Keratinocyte (primary cell): ENCODE measurements around the gene ZSCAN5B. TPM values are rescaled to one million over a fixed set of nuclear protein-coding genes. Genes with fewer than 3 reads are reported as not detected.

Source experiments
- DNase-seq: peaks from one replicate; pipeline ENCODE4 v3.0.0-alpha.2; 2011; ENCODE audit warnings: low read depth, missing footprints, low spot score
- FAIRE-seq: peaks from 2 replicates; lab custom pipeline; 2011; peaks lifted over from hg19 to GRCh38; lab: Jason Lieb, UNC
- H2AFZ ChIP-seq: 2 replicates; pipeline ENCODE4 v1.6.0; 2012; ENCODE audit warnings: low read length, control low read depth, inconsistent platforms; ENCODE audit not compliant: control insufficient read depth
- H3K27ac ChIP-seq: 2 replicates; pipeline ENCODE4 v1.5.1; 2011; ENCODE audit warnings: low read length; ENCODE audit not compliant: control insufficient read depth, insufficient read depth
- H3K27me3 ChIP-seq: 3 replicates; pipeline ENCODE4 v1.6.0; 2011; ENCODE audit warnings: low read length; ENCODE audit not compliant: control insufficient read depth, insufficient read depth; ENCODE audit errors: extremely low read depth
- H3K36me3 ChIP-seq, 2 experiments: 2 replicates in 1 of 2; 3 replicates in 1 of 2; pipeline ENCODE4 v1.5.1; 2011; ENCODE audit warnings: low read length in 2 of 2, mild to moderate bottlenecking in 1 of 2; ENCODE audit not compliant: control insufficient read depth in 2 of 2, insufficient read depth in 2 of 2; ENCODE audit errors: extremely low read depth in 1 of 2
- H3K4me1 ChIP-seq: 3 replicates; pipeline ENCODE4 v1.5.1; 2011; ENCODE audit warnings: low read length; ENCODE audit not compliant: control insufficient read depth, insufficient read depth; ENCODE audit errors: extremely low read depth
- H3K4me2 ChIP-seq: 3 replicates; pipeline ENCODE4 v1.6.0; 2011; ENCODE audit warnings: low read depth, low read length; ENCODE audit not compliant: control insufficient read depth, insufficient read depth; ENCODE audit errors: extremely low read depth
- H3K4me3 ChIP-seq, 3 experiments: fragments of 200-600 bp in 1 of 3; sonication (generic) in 1 of 3; 2 replicates in 2 of 3; 3 replicates in 1 of 3; pipeline ENCODE4 v1.5.1; 2011 to 2016; ENCODE audit warnings: low read length in 3 of 3, mild to moderate bottlenecking in 3 of 3, control low read depth in 2 of 3, inconsistent platforms in 1 of 3, low read depth in 1 of 3, mixed read lengths in 1 of 3, mixed run types in 1 of 3, moderate library complexity in 1 of 3; ENCODE audit not compliant: control insufficient read depth in 2 of 3, insufficient read depth in 2 of 3; ENCODE audit errors: extremely low read depth in 1 of 3
- H3K79me2 ChIP-seq: 2 replicates; pipeline ENCODE4 v1.6.0; 2012; ENCODE audit warnings: low read length; ENCODE audit not compliant: control insufficient read depth, insufficient read depth
- H3K9ac ChIP-seq: 3 replicates; pipeline ENCODE4 v1.6.0; 2011; ENCODE audit warnings: low read length; ENCODE audit not compliant: control insufficient read depth, insufficient read depth; ENCODE audit errors: extremely low read depth
- H3K9me1 ChIP-seq: 3 replicates; pipeline ENCODE4 v1.6.0; 2011; ENCODE audit warnings: low read length; ENCODE audit not compliant: control insufficient read depth, insufficient read depth; ENCODE audit errors: extremely low read depth
- H3K9me3 ChIP-seq: 2 replicates; pipeline ENCODE4 v1.5.1; 2012; ENCODE audit warnings: low read depth, low read length; ENCODE audit not compliant: control insufficient read depth
- H4K20me1 ChIP-seq: 3 replicates; pipeline ENCODE4 v1.6.0; 2011; ENCODE audit warnings: low read length; ENCODE audit not compliant: control insufficient read depth, insufficient read depth; ENCODE audit errors: extremely low read depth
- CTCF ChIP-seq, 3 experiments: IDR thresholded peaks in 1 of 3; conservative IDR thresholded peaks in 1 of 3; optimal IDR thresholded peaks in 1 of 3; 2 replicates in 2 of 3; 3 replicates in 1 of 3; pipeline versions ENCODE3 to v1.5.1; 2011; ENCODE audit warnings: low read length in 3 of 3, mild to moderate bottlenecking in 3 of 3, moderate library complexity in 2 of 3, control low read depth in 1 of 3, inconsistent platforms in 1 of 3; ENCODE audit not compliant: insufficient read depth in 2 of 3; ENCODE audit errors: extremely low read depth in 1 of 3
- EZH2 ChIP-seq: IDR thresholded peaks from one replicate; pipeline ENCODE4 v1.6.1; 2012; ENCODE audit warnings: inconsistent platforms, mild to moderate bottlenecking, low read length, moderate library complexity
- dilution Hi-C: fragments of 300-500 bp; cut with MboI; formaldehyde crosslinking; loops from one replicate; pipeline ENCODE4 v1.7.0; 2020; ENCODE audit warnings: low sequenced_read_pairs; ENCODE audit not compliant: extremely low pct_ligation_motif_present
- polyA plus RNA-seq, 5 experiments: library from polyadenylated mRNA; depleted of rRNA in 3 of 5; stranded (reverse) in 3 of 5; stranded (forward) in 1 of 5; unstranded in 1 of 5; fragments of >200 nt; gene quantifications; 1 replicate in 1 of 5; 2 replicates in 3 of 5; 3 replicates in 1 of 5; pipeline versions ENCODE4 v1.2.1 to v1.2.3, GENCODE V29; 2011 to 2012; ENCODE audit warnings: missing spikeins in 2 of 5, low read depth in 1 of 5, low replicate concordance in 1 of 5

Gene ZSCAN5B
- polyA plus RNA-seq, 1 donor (not counting 4 experiments of a cell fraction or from before 2014, with no cell fraction given), result not detected

DNA sequence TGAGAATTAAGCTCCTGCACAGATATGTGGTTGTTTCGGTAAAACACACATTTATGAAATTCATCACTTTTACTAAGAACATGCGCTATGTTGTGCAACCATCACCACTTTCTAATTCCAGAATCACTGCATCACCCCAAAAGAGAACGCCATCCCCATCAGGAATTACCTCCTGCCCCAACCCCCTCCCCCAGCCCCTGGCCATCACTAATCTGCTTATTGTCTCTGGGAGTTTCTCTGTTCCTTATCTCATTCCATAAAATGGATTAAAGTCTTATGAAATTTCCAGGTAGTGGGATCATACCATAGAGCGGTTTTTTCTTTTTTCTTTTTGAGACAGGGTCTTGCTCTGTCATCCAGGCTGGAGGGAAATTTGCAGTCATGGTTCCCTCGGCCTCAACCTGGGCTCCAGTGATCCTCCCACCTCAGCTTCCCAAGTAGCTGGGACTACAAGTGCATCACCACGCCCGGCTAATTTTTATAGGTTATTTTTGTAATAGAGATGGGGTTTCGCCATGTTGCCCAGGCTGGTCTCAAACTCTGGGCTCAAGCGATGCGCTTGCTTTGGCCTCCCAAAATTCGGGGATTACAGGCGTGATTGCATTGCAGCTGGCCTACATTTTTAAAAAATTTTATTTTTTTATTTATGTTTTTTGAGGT, 3.5 kb downstream of the ZSCAN5B start:
- no peaks in the 10 kb centered on the region for H3K27me3 ChIP-seq
- no peaks in the 10 kb centered on the region for H3K36me3 ChIP-seq
- H3K4me2 ChIP-seq, result no peak overlapping the region
- H4K20me1 ChIP-seq, result no peaks in the 10 kb centered on the region
- no peak for TF ChIP-seq EZH2
- TF ChIP-seq CTCF (optimal IDR thresholded peaks at IDR 0.05 in 1 of 3, IDR thresholded peaks at IDR 0.05 in 1 of 3, conservative IDR thresholded peaks at IDR 0.05 in 1 of 3; ENCODE audit: extremely low read depth in 1 of 3, insufficient read depth in 2 of 3, low read length in 3 of 3), result no peak
- H3K4me3 ChIP-seq, result no peak overlapping the region
- dilution Hi-C loops, result no loop called here
- no peak overlapping the region for H3K9ac ChIP-seq
- H2AFZ ChIP-seq, result no peak overlapping the region
- no peaks in the 10 kb centered on the region for H3K4me1 ChIP-seq
- no peak overlapping the region for H3K27ac ChIP-seq
- no peak for DNase-seq
- H3K79me2 ChIP-seq, result no peaks in the 10 kb centered on the region
- FAIRE-seq, result no peak
- H3K9me3 ChIP-seq, result no peaks in the 10 kb centered on the region
- H3K9me1 ChIP-seq, result no peaks in the 10 kb centered on the region

GRCh38 chr19:56191711-56192110, 5.9 kb downstream of the ZSCAN5B start:
- no peak overlapping the region for H3K4me3 ChIP-seq
- dilution Hi-C loops, result no loop called here
- TF ChIP-seq EZH2 (no peak), CTCF (optimal IDR thresholded peaks at IDR 0.05 in 1 of 3, IDR thresholded peaks at IDR 0.05 in 1 of 3, conservative IDR thresholded peaks at IDR 0.05 in 1 of 3; ENCODE audit: extremely low read depth in 1 of 3, insufficient read depth in 2 of 3, low read length in 3 of 3) (no peak)

More at GRCh38 chr19:56191711-56192110, 5.9 kb downstream of the ZSCAN5B start:
- Histone ChIP-seq H3K9me1 (no peaks in the 10 kb centered on the region), H3K4me1 (no peaks in the 10 kb centered on the region), H3K36me3 (no peaks in the 10 kb centered on the region), H3K9me3 (no peaks in the 10 kb centered on the region), H2AFZ (no peak overlapping the region), H4K20me1 (no peaks in the 10 kb centered on the region), H3K9ac (no peak overlapping the region), H3K4me2 (no peak overlapping the region), H3K27ac (no peak overlapping the region), H3K79me2 (no peaks in the 10 kb centered on the region), H3K27me3 (no peaks in the 10 kb centered on the region)
- no peak for DNase-seq
- FAIRE-seq, result no peak
